SK-N-SH (cell line): ENCODE data around the gene RAD23B.

Experiments used
- EP300 ChIP-seq, 2 experiments: IDR thresholded peaks; 2 replicates each; pipeline versions ENCODE4 v1.4.0 to v1.6.1; 2012; ENCODE audit warnings: borderline replicate concordance in 1 of 2, low read depth in 1 of 2, low read length in 1 of 2
- POLR2AphosphoS5 ChIP-seq: IDR thresholded peaks from 2 replicates; pipeline ENCODE4 v1.6.1; 2012; ENCODE audit warnings: low read depth, low read length
- TCF12 ChIP-seq: IDR thresholded peaks from 2 replicates; pipeline ENCODE4 v1.4.0; 2012
- TF ChIP-seq, protein P1 (sequence below): fragments of 200-600 bp; sonication (generic); IDR thresholded peaks from 2 replicates; pipeline ENCODE4 v1.6.1; 2017; ENCODE audit warnings: antibody characterized with exemption, mild to moderate bottlenecking, moderate library complexity

DNA sequence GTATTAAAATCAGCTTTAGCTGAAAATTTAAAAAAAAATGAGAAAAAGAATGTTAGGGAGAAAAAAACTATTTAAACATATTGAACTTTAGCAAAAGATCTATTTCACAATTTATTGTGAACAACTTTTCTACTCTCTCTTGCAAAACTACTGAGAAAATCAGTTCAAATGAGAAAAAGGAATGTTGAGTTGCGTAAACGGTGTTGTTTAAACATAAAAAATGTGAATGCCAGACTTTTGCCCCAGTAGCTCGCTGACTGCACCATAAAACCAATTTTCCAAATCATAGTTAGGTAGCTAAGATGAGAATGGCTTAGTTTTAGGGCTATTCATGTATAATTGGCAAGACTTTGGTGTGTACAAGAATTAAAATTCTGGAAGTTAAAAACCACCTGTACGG, 13.4 kb upstream of the RAD23B start:
- TF ChIP-seq EP300 (IDR thresholded peaks at IDR 0.05; ENCODE audit: borderline replicate concordance in 1 of 2, low read depth in 1 of 2, low read length in 1 of 2) (no peak), POLR2AphosphoS5 (no peak), TCF12 (no peak)
- TF ChIP-seq, protein P1, sequence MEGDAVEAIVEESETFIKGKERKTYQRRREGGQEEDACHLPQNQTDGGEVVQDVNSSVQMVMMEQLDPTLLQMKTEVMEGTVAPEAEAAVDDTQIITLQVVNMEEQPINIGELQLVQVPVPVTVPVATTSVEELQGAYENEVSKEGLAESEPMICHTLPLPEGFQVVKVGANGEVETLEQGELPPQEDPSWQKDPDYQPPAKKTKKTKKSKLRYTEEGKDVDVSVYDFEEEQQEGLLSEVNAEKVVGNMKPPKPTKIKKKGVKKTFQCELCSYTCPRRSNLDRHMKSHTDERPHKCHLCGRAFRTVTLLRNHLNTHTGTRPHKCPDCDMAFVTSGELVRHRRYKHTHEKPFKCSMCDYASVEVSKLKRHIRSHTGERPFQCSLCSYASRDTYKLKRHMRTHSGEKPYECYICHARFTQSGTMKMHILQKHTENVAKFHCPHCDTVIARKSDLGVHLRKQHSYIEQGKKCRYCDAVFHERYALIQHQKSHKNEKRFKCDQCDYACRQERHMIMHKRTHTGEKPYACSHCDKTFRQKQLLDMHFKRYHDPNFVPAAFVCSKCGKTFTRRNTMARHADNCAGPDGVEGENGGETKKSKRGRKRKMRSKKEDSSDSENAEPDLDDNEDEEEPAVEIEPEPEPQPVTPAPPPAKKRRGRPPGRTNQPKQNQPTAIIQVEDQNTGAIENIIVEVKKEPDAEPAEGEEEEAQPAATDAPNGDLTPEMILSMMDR = no peak
